HFFc6 (cell line): Measurements from ENCODE around the gene SAPCD2. TPM values are rescaled to one million over a fixed set of nuclear protein-coding genes. Genes with fewer than 3 reads are reported as not detected.
A peak's percentile ranks its signal among the peaks of the same experiment; 100 is the strongest.

Experiments
- DNase-seq: peaks from one replicate; pipeline ENCODE4 v3.0.0-alpha.2; 2018
- H3K27ac Mint-ChIP-seq: 2 replicates; pipeline ENCODE4 v1.8.0; 2020; ENCODE audit warnings: mild to moderate bottlenecking, mixed read lengths
- H3K27me3 Mint-ChIP-seq: 2 replicates; pipeline ENCODE4 v1.8.0; 2021; ENCODE audit warnings: mild to moderate bottlenecking, moderate library complexity, mixed read lengths; ENCODE audit not compliant: insufficient read depth
- H3K36me3 Mint-ChIP-seq: 2 replicates; pipeline ENCODE4 v1.8.0; 2021; ENCODE audit warnings: low read depth, mixed read lengths
- H3K4me1 Mint-ChIP-seq: 2 replicates; pipeline ENCODE4 v1.8.0; 2020; ENCODE audit warnings: low read depth, mixed read lengths
- H3K4me3 Mint-ChIP-seq: 2 replicates; pipeline ENCODE4 v1.8.0; 2020; ENCODE audit warnings: mild to moderate bottlenecking, moderate library complexity, mixed read lengths
- H3K9me3 Mint-ChIP-seq: 2 replicates; pipeline ENCODE4 v1.8.0; 2020; ENCODE audit warnings: mild to moderate bottlenecking, mixed read lengths
- CTCF ChIP-seq: fragments of 200-600 bp; sonication (generic); IDR thresholded peaks from 2 replicates; pipeline ENCODE4 v1.5.0; 2021; ENCODE audit warnings: antibody characterized with exemption, mild to moderate bottlenecking
- total RNA-seq, 6 experiments: library from RNA; stranded (reverse); fragmentation: NEBNext Ultra II Directional; extraction: Animal tissue kit (Norgen Biotek cat#: 25700); gene quantifications; 2 replicates in 1 of 6; 3 replicates in 5 of 6; pipeline ENCODE4 v1.2.3, GENCODE V29; 2021

Gene SAPCD2
- total RNA-seq, 6 experiments from 2014 or later, result 7.7 to 14.8 (median 11.3) TPM

- Mint-ChIP-seq H3K4me3 (no peak overlapping the region), H3K27me3 (no peaks in the 10 kb centered on the region), H3K9me3 (no peaks in the 10 kb centered on the region), H3K4me1 (no peaks in the 10 kb centered on the region), H3K36me3 (peaks cover 22% of the 10 kb centered on the region), H3K27ac (no peak overlapping the region)
- peak; percentile 43; the same call in 1 of the 2 replicates for TF ChIP-seq CTCF
- no peak for DNase-seq
Observed at GRCh38 chr9:137095664-137096517, 25.5 kb upstream of the SAPCD2 start.

GRCh38 chr9:137089232-137089947 lies 19.0 kb upstream of the SAPCD2 start:
- H3K27me3 Mint-ChIP-seq, result no peaks in the 10 kb centered on the region; the same call in none of the 2 replicates
- DNase-seq, result no peak
- no peak overlapping the region for H3K27ac Mint-ChIP-seq
- no peak overlapping the region for H3K4me3 Mint-ChIP-seq
- H3K9me3 Mint-ChIP-seq, result no peaks in the 10 kb centered on the region
- H3K36me3 Mint-ChIP-seq, result peaks cover 9% of the 10 kb centered on the region; the same call in 1 of the 2 replicates
- peaks cover 34% of the 10 kb centered on the region for H3K4me1 Mint-ChIP-seq
- no peak for TF ChIP-seq CTCF

- Mint-ChIP-seq H3K4me3 (peak overlapping the region; percentile 94), H3K36me3 (peaks cover 4% of the 10 kb centered on the region; the same call in 1 of the 2 replicates), H3K4me1 (peaks cover 45% of the 10 kb centered on the region), H3K27ac (peak overlapping the region; percentile 81; the same call in 1 of the 2 replicates), H3K9me3 (no peaks in the 10 kb centered on the region), H3K27me3 (peaks cover 3% of the 10 kb centered on the region)
- DNase-seq, result no peak
- no peak for TF ChIP-seq CTCF
Observed at GRCh38 chr9:137088121-137088520, 17.8 kb upstream of the SAPCD2 start.

- Mint-ChIP-seq H3K4me3 (peak overlapping the region; percentile 94), H3K9me3 (no peaks in the 10 kb centered on the region), H3K4me1 (peaks cover 52% of the 10 kb centered on the region), H3K27me3 (peaks cover 3% of the 10 kb centered on the region), H3K36me3 (peaks cover 4% of the 10 kb centered on the region; the same call in 1 of the 2 replicates), H3K27ac (peak overlapping the region; percentile 81)
- no peak for TF ChIP-seq CTCF
- DNase-seq, result no peak
Observed at GRCh38 chr9:137087409-137087925, 17.1 kb upstream of the SAPCD2 start.

- peak; percentile 98 for DNase-seq
- Mint-ChIP-seq H3K27me3 (peaks cover 3% of the 10 kb centered on the region), H3K9me3 (no peaks in the 10 kb centered on the region), H3K4me1 (peaks cover 59% of the 10 kb centered on the region), H3K4me3 (peak within 1 kb of the TSS; percentile 94), H3K27ac (peak within 1 kb of the TSS; percentile 97), H3K36me3 (peaks cover 4% of the 10 kb centered on the region; the same call in 1 of the 2 replicates)
- TF ChIP-seq CTCF, result no peak
Observed at GRCh38 chr9:137086531-137087408, 16.4 kb upstream of the SAPCD2 start, which contains the start of gene MAN1B1. TSS of gene MAN1B1 (plus strand) at chr9:137086985. CDS start at chr9:137087000, 15 bp downstream.
